GM12801 (cell line): ENCODE measurements around the gene BTLA.

Source experiments
- TF ChIP-seq, protein P1 (sequence below): IDR thresholded peaks from one replicate; pipeline ENCODE4 v1.5.1; 2011; ENCODE audit warnings: control low read depth; ENCODE audit not compliant: insufficient read length; ENCODE audit errors: extremely low read depth

BTLA gene

DNA sequence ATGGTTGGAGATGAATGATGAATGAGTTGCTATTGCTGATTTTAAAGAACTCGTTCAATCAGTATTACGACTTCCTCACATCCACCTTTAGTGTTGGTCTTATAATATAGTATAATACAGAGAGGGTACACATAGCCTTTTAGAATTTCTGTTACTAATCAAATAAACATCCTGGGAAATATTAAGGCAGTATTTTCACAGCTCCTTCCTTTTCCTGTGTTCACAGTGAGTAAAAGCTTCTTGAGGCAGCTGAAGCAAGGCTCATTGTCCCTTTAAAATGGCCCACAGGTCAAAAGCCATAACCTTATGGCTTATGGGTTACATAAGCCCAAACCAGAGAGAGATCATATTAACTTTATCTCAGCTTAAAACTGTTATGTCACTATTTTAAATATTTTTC lies 1.3 kb upstream of the BTLA start:
- TF ChIP-seq, protein P1, sequence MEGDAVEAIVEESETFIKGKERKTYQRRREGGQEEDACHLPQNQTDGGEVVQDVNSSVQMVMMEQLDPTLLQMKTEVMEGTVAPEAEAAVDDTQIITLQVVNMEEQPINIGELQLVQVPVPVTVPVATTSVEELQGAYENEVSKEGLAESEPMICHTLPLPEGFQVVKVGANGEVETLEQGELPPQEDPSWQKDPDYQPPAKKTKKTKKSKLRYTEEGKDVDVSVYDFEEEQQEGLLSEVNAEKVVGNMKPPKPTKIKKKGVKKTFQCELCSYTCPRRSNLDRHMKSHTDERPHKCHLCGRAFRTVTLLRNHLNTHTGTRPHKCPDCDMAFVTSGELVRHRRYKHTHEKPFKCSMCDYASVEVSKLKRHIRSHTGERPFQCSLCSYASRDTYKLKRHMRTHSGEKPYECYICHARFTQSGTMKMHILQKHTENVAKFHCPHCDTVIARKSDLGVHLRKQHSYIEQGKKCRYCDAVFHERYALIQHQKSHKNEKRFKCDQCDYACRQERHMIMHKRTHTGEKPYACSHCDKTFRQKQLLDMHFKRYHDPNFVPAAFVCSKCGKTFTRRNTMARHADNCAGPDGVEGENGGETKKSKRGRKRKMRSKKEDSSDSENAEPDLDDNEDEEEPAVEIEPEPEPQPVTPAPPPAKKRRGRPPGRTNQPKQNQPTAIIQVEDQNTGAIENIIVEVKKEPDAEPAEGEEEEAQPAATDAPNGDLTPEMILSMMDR = no peak

DNA sequence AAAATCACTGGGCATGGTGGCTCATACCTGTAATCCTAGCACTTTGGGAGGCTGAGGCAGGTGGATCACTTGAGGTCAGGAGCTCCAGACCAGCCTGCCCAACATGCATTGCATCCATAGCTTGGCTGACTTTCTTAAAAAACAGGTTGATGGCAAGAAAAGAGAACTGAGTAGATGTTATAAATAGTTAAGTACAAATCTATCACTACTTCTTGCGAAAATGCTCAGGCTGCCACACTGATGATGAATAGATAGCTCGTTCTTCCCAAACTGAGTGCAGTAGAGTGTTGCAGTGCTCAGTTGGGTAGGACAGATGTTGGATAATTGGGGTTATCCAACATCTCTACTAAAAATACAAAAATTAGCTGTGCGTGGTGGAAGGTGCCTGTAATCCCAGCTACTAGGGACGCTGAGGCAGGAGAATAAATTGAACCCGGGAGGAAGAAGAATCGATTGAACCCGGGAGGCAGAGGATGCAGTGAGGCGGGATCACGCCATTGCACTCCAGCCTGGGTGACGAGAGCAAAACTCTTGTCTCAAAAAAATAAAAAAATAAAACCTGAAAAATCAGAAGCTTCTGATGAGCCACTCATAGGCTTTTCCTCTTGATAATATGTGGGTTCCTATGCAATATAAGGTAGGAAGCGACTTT lies 1.2 kb downstream of the BTLA start:
- TF ChIP-seq, protein P1 = no peak

DNA sequence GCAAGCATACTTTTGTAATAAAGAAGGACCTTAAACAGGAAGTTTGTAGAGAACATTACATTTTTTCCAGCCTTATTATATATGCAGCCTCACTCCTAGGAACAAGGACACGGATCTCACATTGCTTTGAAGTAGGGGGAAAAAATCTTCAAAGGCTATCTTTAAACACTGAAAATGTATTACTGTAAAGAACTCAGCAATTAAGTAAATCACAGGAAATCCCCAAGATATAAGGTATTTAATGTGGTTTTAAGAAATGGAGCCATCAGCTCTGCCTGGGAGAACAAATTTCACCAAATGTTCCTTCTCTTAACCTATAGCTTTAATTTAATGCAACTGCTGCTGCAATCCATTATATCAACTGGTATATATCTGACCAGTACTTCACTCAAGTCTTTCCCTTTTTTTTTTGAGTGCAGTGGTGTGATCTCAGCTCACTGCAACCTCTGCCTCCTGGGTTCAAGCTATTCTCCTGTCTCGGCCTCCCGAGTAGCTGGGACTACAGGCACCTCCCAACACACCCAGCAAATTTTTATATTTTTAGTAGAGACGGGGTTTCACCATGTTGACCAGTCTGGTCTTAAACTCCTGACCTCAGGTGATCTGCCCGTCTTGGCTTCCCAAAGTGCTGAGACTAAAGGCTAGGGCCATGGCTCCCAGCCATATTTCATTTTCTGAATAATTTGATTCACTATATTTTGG lies 2.8 kb downstream of the BTLA start:
- TF ChIP-seq, protein P1 = no peak

DNA sequence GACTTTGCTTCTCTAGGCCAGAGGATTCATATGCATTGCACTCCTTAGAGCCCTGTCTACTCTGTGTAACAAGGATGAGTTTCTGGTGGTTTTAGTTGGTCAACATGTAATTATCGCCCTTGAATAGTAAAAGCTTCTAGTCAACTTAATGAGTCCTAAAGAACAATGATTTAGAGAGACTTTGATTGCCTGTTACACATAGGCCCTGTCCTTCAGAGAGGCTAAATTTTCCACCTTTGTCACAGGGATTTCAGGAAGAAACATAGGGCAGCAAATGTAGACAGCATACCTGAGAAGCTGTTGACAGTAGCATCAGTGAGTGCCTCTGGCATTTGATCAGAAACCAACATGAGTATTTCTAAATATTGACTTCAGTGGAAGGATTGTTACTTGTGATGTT lies 7.1 kb downstream of the BTLA start:
- TF ChIP-seq, protein P1 = no peak

DNA sequence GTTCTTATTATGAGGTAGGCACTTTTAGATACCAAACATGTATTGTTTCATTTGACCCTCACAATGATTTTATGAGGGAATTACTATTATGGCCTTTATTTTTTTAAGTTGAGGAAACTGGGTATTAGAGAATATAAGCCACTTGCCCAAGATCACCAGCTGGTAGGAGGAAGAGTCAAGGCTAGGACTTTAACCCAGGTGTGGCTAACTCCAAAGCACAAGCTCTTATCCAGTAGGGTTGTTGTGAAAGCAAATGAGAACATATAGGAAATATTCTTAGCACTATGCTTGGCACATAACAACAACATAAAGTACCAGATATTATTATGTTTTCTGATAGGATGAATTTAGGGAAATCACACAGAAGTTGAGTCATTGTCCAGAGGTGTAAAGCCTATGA lies 7.9 kb downstream of the BTLA start:
- TF ChIP-seq, protein P1 = no peak

DNA sequence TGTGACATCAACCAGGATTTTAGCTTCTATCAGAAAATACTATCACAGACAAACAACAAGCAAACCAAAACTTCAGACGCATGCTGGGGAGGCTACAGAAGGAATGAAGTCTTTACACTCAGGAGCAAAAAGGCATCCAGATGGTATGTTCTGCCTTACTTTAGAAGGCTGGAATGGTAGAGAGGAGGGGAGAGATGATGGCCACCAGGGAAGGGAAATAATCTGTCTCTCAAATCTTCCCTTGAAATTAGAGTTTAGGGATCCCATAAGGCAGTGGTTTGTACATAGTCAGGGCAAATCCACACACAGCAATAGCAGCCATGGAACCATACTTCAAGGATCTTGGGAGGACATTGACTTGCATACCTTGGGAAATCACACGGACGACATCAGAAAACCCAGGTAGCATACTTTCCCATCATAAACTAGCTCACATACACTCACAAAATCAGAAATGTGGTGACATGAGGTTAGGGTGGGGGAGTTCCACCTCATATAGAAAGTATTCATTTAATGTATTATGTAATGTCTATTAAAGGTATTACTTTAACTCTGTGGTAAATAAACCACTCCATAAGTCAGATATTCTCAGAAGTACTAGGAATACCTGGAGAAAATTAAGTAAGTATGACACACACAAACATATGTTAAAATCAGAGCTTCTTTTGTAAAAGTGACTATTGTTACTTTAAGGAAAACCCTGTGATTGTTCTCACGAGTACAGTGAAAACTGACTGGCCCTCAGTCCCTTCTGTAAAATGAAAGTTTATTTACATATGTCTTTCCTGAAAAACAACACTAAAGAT lies 9.4 kb downstream of the BTLA start:
- TF ChIP-seq, protein P1 = no peak

DNA sequence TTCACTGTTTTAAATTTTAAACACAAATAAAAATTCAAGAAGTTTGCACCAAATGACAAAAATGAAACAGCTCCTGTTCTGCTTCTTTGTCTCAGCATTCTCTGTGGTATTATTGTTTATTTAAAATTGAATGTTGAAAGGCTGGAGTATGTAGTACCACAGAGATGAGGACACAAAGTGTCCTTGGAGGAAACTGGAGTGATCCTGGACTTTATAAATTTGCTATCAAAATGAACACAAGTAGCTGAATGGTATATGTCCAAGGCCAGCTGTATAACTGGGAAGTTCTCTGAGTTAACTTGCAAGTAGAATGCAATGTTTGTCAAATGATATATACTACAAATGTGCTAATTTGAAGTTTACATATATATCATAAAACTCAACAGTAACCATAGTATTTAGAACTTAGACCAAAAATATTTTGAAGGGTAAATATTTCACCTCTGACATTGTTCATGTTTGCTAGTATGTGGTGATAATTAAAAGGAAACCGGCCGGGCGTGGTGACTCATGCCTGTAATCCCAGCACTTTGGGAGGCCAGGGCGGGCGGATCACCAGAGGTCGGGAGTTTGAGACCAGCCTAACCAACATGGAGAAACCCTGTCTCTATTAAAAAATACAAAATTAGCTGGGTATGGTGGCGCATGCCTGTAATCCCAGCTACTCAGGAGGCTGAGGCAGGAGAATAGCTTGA lies 12.3 kb downstream of the BTLA start:
- TF ChIP-seq, protein P1 = no peak
